ENCODE measurements around the gene CNPPD1. TPM values are rescaled to one million over a fixed set of nuclear protein-coding genes. Genes with fewer than 3 reads are reported as not detected.
A peak's percentile ranks its signal among the peaks of the same experiment; 100 is the strongest.

The CNPPD1 gene
- 10 to 100 TPM; 46.7 to 49.2 TPM for total RNA-seq
- long read RNA-seq, donor 1, transcript CNPPD1-203 (7 exons, 919 nt) = minor isoform, 5 of 53 reads
- long read RNA-seq, donor 1, transcript CNPPD1-201 (8 exons, 2,060 nt) = major isoform, 37 of 53 reads
- long read RNA-seq, donor 1, partial matches to known transcripts = 4 of 53 reads
- long read RNA-seq, donor 1, other reads (novel, unspliced or antisense) = 6 of 53 reads
- long read RNA-seq, donor 2, transcript CNPPD1-201 (8 exons, 2,060 nt) = major isoform, 181 of 217 reads
- long read RNA-seq, donor 2, partial matches to known transcripts = 10 of 217 reads
- long read RNA-seq, donor 2, other reads (novel, unspliced or antisense) = 23 of 217 reads

- intact Hi-C loops (cut with DNase I) = loop anchor here in 1 of 2 donors (5.0 kb wide), 1 partner anchor 40 kb away; the partner anchor contains the start of gene ABCB6
- DNase-seq (ENCODE audit: low spot score) = peak; percentile 96
These were observed at the start of gene CNPPD1 for GRCh38 chr2:219176818-219177551. Gene CNPPD1 (minus strand): TSS chr2:219176925. CDS start chr2:219176828, 97 bp downstream.

- intact Hi-C loops (cut with DNase I) = no loop called here
- no peak for DNase-seq (ENCODE audit: low spot score)
These were observed 48.6 kb upstream of the CNPPD1 start for GRCh38 chr2:219225350-219225749.

- intact Hi-C loops (cut with DNase I) = no loop called here
- DNase-seq (ENCODE audit: low spot score) = no peak
These were observed 47.3 kb upstream of the CNPPD1 start for GRCh38 chr2:219223831-219224610.

- intact Hi-C loops (cut with DNase I) = no loop called here
- no peak for DNase-seq (ENCODE audit: low spot score)
These were observed 45.3 kb upstream of the CNPPD1 start for GRCh38 chr2:219221957-219222518.

GRCh38 chr2:219220652-219221402 is 44.1 kb upstream of the CNPPD1 start:
- no peak for DNase-seq (ENCODE audit: low spot score)
- intact Hi-C loops (cut with DNase I) = no loop called here

GRCh38 chr2:219219784-219220532 is 43.2 kb upstream of the CNPPD1 start:
- intact Hi-C loops (cut with DNase I) = loop anchor here in 1 of 2 donors (5.0 kb wide), 1 partner anchor 43 kb away; the partner anchor contains the start of genes CNPPD1 and RETREG2

GRCh38 chr2:219218732-219219701 is 42.3 kb upstream of the CNPPD1 start, which contains the start of gene ABCB6:
Gene ABCB6 (minus strand): TSS chr2:219218958. CDS start chr2:219218673, 285 bp downstream.
- intact Hi-C loops (cut with DNase I) = loop anchor here in 1 of 2 donors (5.0 kb wide), 1 partner anchor 42 kb away; the partner anchor contains the start of genes CNPPD1 and RETREG2
- DNase-seq (ENCODE audit: low spot score) = peak; percentile 99

More at GRCh38 chr2:219219784-219220532, 43.2 kb upstream of the CNPPD1 start:
- no peak for DNase-seq (ENCODE audit: low spot score)

GRCh38 chr2:219218217-219218731 is 41.5 kb upstream of the CNPPD1 start:
- intact Hi-C loops (cut with DNase I) = loop anchor here in 1 of 2 donors (5.0 kb wide), 1 partner anchor 41 kb away; the partner anchor contains the start of genes CNPPD1 and RETREG2
- peak; percentile 93 for DNase-seq (ENCODE audit: low spot score)

- no peak for DNase-seq (ENCODE audit: low spot score)
- intact Hi-C loops (cut with DNase I) = loop anchor here in 1 of 2 donors (5.0 kb wide), 1 partner anchor 39 kb away; the partner anchor contains the start of genes CNPPD1 and RETREG2
These were observed 39.8 kb upstream of the CNPPD1 start for GRCh38 chr2:219216535-219216915.

- DNase-seq (ENCODE audit: low spot score) = peak; percentile 23
- intact Hi-C loops (cut with DNase I) = loop anchor here in 1 of 2 donors (5.0 kb wide), 1 partner anchor 39 kb away; the partner anchor contains the start of genes CNPPD1 and RETREG2
These were observed 39.3 kb upstream of the CNPPD1 start for GRCh38 chr2:219215871-219216534.

GRCh38 chr2:219214786-219215185 is 38.1 kb upstream of the CNPPD1 start:
- intact Hi-C loops (cut with DNase I) = loop anchor here in 1 of 2 donors (5.0 kb wide), 1 partner anchor 37 kb away; the partner anchor contains the start of genes CNPPD1 and RETREG2
- peak; percentile 63 for DNase-seq (ENCODE audit: low spot score)

GRCh38 chr2:219214141-219214540 is 37.4 kb upstream of the CNPPD1 start:
- peak; percentile 37 for DNase-seq (ENCODE audit: low spot score)
- intact Hi-C loops (cut with DNase I) = no loop called here

- DNase-seq (ENCODE audit: low spot score) = no peak
- intact Hi-C loops (cut with DNase I) = no loop called here
These were observed 36.9 kb upstream of the CNPPD1 start for GRCh38 chr2:219213486-219214071.

GRCh38 chr2:219213026-219213415 is 36.3 kb upstream of the CNPPD1 start:
- DNase-seq (ENCODE audit: low spot score) = no peak
- intact Hi-C loops (cut with DNase I) = no loop called here

- intact Hi-C loops (cut with DNase I) = no loop called here
- no peak for DNase-seq (ENCODE audit: low spot score)
These were observed 34.2 kb upstream of the CNPPD1 start for GRCh38 chr2:219210886-219211362.
